Skeletal muscle satellite cell (primary cell): ENCODE measurements around the gene EDDM3A.

ENCODE experiments used
- H3K27me3 ChIP-seq: 2 replicates; pipeline ENCODE4 v1.7.0; 2013; ENCODE audit warnings: low read length; ENCODE audit not compliant: control insufficient read depth, insufficient read depth
- H3K36me3 ChIP-seq: 2 replicates; pipeline ENCODE4 v1.7.0; 2013; ENCODE audit warnings: mild to moderate bottlenecking, control low read depth, low read length; ENCODE audit not compliant: insufficient read depth
- H3K4me1 ChIP-seq: 2 replicates; pipeline ENCODE4 v1.7.0; 2013; ENCODE audit warnings: low read length; ENCODE audit not compliant: control insufficient read depth, insufficient read depth
- H3K4me2 ChIP-seq: 2 replicates; pipeline ENCODE4 v1.7.0; 2013; ENCODE audit warnings: mild to moderate bottlenecking, low read length
- H3K4me3 ChIP-seq: 2 replicates; pipeline ENCODE4 v1.7.0; 2013; ENCODE audit warnings: low read length
- H3K9ac ChIP-seq: 2 replicates; pipeline ENCODE4 v1.7.0; 2013; ENCODE audit warnings: mild to moderate bottlenecking, low read depth, low read length, moderate library complexity
- H3K9me3 ChIP-seq: replicated peaks from 2 replicates; pipeline ENCODE4 v1.7.0; 2013; ENCODE audit warnings: mild to moderate bottlenecking, control low read depth, low read length

Gene EDDM3A

GRCh38 chr14:20790464-20791116, 44.9 kb downstream of the EDDM3A start:
- Histone ChIP-seq H3K36me3 (no peaks in the 10 kb centered on the region), H3K4me1 (no peaks in the 10 kb centered on the region), H3K4me3 (no peak overlapping the region), H3K4me2 (no peak overlapping the region), H3K27me3 (no peaks in the 10 kb centered on the region), H3K9ac (no peak overlapping the region), H3K9me3 (no peaks in the 10 kb centered on the region)

DNA sequence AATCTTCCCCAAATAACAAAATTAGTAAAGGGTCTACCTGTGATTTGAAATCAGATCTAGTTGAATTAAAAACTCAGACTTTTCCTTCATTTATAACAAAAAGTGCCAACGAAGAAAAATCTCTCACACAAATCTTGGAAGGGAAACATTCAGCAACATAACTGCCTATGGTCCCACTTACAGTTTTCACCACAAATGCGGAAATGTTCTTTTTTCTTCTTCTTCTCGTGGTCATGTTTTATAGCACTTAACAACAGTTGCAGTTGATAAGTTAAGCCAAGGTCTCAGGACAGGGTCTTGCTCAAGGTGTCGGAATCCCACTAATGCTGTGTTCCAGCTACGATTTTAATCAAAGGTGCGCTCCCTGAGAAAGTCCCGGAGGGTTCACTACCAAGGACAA, 45.5 kb downstream of the EDDM3A start:
- no peak overlapping the region for H3K9ac ChIP-seq
- H3K36me3 ChIP-seq, result no peaks in the 10 kb centered on the region
- no peaks in the 10 kb centered on the region for H3K27me3 ChIP-seq
- no peak overlapping the region for H3K4me2 ChIP-seq
- no peaks in the 10 kb centered on the region for H3K9me3 ChIP-seq
- H3K4me1 ChIP-seq, result no peaks in the 10 kb centered on the region
- no peak overlapping the region for H3K4me3 ChIP-seq

- Histone ChIP-seq H3K9ac (no peak overlapping the region), H3K9me3 (no peaks in the 10 kb centered on the region), H3K27me3 (no peaks in the 10 kb centered on the region), H3K4me3 (no peak overlapping the region), H3K36me3 (no peaks in the 10 kb centered on the region), H3K4me1 (no peaks in the 10 kb centered on the region), H3K4me2 (no peak overlapping the region)
Measured at GRCh38 chr14:20791597-20791996, 45.9 kb downstream of the EDDM3A start.

- Histone ChIP-seq H3K4me3 (no peak overlapping the region), H3K9ac (no peak overlapping the region), H3K27me3 (no peaks in the 10 kb centered on the region), H3K4me2 (no peak overlapping the region), H3K36me3 (no peaks in the 10 kb centered on the region), H3K9me3 (no peaks in the 10 kb centered on the region), H3K4me1 (no peaks in the 10 kb centered on the region)
Measured at GRCh38 chr14:20792556-20792955, 46.9 kb downstream of the EDDM3A start.

- no peak overlapping the region for H3K4me2 ChIP-seq
- H3K9me3 ChIP-seq, result no peaks in the 10 kb centered on the region
- no peak overlapping the region for H3K4me3 ChIP-seq
- H3K9ac ChIP-seq, result no peak overlapping the region
- H3K4me1 ChIP-seq, result no peaks in the 10 kb centered on the region
- no peaks in the 10 kb centered on the region for H3K27me3 ChIP-seq
- no peaks in the 10 kb centered on the region for H3K36me3 ChIP-seq
Measured at GRCh38 chr14:20794644-20795369, 49.1 kb downstream of the EDDM3A start.

- no peaks in the 10 kb centered on the region for H3K9me3 ChIP-seq
- peaks cover 13% of the 10 kb centered on the region for H3K27me3 ChIP-seq
- H3K4me3 ChIP-seq, result no peak overlapping the region
- H3K9ac ChIP-seq, result no peak overlapping the region
- H3K4me1 ChIP-seq, result no peaks in the 10 kb centered on the region
- H3K4me2 ChIP-seq, result no peak overlapping the region
- H3K36me3 ChIP-seq, result no peaks in the 10 kb centered on the region
Measured at GRCh38 chr14:20797164-20797563, 51.5 kb downstream of the EDDM3A start.
